Left colon (tissue), 2 donors: Measurements from ENCODE around the gene INSC. TPM values are rescaled to one million over a fixed set of nuclear protein-coding genes. Genes with fewer than 3 reads are reported as not detected.
"Not testable (repeated sequence)": the region's sequence is repeated elsewhere in the genome, so short reads cannot be mapped to it uniquely, and the experiment has no call there.

Source experiments
- ATAC-seq: fragments of 200-7000 bp; cut with Tn5 transposase; one replicate; pipeline ENCODE4 v1.9.1; 2020; ENCODE audit warnings: mild to moderate bottlenecking, moderate library complexity
- DNase-seq, 2 donors: peaks; one replicate each; pipeline ENCODE4 v3.0.0-alpha.2; 2020
- intact Hi-C, 2 donors: fragments of 100-400 bp; cut with DNase I in 1 of 2; cut with micrococcal nuclease in 1 of 2; formaldehyde crosslinking; loops; one replicate each; pipeline versions ENCODE4 v1.11.2 to v1.14.0; 2022; cut with DNase I, micrococcal nuclease
- long read RNA-seq: library from polyadenylated mRNA; unstranded; transcript quantifications from one replicate; pipeline ENCODE4 v2.0.0, GENCODE V29; 2021
- total RNA-seq, 2 donors: library from RNA; stranded (reverse); fragmentation: NEBNext Ultra II Directional; extraction: Animal tissue kit (Norgen Biotek cat#: 25700); gene quantifications; one replicate each; pipeline ENCODE4 v1.2.1, GENCODE V29; 2021
- donor health status: DM: no; HTN: no; CAD: no.
- donor health status: DM: yes; HTN: yes; CAD: no.

The INSC gene, protein sequence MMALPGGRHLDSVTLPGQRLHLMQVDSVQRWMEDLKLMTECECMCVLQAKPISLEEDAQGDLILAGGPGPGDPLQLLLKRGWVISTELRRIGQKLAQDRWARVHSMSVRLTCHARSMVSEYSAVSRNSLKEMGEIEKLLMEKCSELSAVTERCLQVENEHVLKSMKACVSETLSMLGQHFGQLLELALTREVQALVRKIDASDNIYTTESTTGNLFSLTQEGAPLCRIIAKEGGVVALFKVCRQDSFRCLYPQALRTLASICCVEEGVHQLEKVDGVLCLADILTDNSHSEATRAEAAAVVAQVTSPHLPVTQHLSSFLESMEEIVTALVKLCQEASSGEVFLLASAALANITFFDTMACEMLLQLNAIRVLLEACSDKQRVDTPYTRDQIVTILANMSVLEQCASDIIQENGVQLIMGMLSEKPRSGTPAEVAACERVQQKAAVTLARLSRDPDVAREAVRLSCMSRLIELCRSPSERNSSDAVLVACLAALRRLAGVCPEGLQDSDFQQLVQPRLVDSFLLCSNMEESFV
- 1 to 10 TPM; 2.2 to 2.6 TPM for total RNA-seq
- long read RNA-seq, partial matches to known transcripts = 0 of 1 reads
- long read RNA-seq, other reads (novel, unspliced or antisense) = 1 of 1 reads

DNA sequence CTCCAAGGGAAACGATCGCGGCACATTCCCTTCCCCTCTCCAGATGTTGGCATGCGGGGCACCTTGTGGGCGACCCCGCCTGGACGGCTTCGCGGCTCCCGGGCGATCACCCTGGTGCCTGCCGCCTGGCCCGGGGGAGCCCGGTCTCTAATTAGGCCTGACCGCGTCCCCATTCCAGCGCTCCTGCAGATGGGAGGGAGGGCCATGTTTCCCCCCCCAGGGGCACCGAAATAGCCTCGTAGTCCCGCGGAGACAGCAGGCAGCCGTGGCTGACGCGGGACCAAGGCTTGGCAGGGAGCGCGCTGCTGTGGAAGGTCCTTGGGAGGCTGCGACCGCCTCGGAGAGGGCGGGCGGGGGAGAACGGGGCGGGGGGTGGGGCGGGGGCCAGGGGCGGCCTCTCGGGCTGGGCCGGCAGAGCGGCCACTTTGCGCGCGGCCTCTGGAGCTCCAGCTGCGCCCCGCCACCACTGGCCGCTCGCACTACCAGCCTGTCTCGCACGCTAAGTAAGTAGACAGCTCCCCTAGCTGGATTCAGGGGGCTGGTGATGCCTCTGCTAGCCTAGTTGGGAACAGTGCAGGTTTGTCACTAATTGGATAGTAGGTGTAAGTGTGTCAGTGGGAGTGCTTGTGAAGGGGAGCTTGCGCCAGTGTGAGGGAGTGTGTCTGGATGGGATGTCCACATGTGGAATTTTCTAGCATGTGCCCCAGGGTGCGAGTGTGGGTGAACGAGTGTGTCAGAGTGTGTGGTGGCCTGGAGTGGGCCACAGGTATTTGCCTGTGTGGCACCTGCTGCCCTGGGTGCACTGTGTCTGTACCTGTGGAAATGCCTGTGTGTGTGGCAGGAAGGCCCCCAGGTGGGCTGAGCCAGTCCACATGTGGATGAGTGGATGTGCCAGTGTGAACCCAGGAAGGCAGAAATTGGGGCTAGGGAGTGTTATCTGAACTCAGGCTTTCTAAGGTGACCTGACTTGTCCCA, at the start of gene INSC:
Gene INSC (plus strand): TSS at position 423 of the 975 bp plus-strand sequence. CDS start 34,252 bp downstream, outside the sequence.
- DNase-seq = peak in 1 of 2 donors; percentile 17
- peak; percentile 16 for ATAC-seq
- intact Hi-C loops = no loop called here

DNA sequence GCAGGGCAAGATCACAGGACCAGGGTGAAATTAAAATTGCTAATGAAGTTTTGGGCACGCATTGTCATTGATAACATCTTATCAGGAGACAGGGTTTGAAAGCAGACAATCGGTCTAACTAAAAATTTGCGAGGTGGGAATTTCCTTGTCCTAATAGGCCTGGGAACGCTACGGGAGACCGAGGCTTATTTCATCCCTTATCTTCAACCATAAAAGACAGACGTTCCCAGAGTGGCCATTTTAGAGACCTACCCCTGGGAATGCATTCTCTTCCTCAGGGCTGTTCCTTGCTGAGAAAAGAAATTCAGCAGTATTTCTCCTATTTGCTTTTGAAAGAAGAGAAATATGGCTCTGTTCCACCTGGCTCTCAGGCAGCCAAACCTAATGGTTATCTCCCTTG, 45.0 kb upstream of the INSC start:
- DNase-seq, ATAC-seq: not testable (repeated sequence)
- intact Hi-C loops = loop anchor here (5.0 to 10.0 kb wide), 2 partner anchors 162 to 165 kb away; no protein-coding TSS in a partner anchor

GRCh38 chr11:15071556-15072255, 43.0 kb upstream of the INSC start:
- intact Hi-C loops = loop anchor here (5.0 to 10.0 kb wide), 2 partner anchors 164 to 167 kb away; no protein-coding TSS in a partner anchor
- DNase-seq = no peak
- ATAC-seq = no peak

DNA sequence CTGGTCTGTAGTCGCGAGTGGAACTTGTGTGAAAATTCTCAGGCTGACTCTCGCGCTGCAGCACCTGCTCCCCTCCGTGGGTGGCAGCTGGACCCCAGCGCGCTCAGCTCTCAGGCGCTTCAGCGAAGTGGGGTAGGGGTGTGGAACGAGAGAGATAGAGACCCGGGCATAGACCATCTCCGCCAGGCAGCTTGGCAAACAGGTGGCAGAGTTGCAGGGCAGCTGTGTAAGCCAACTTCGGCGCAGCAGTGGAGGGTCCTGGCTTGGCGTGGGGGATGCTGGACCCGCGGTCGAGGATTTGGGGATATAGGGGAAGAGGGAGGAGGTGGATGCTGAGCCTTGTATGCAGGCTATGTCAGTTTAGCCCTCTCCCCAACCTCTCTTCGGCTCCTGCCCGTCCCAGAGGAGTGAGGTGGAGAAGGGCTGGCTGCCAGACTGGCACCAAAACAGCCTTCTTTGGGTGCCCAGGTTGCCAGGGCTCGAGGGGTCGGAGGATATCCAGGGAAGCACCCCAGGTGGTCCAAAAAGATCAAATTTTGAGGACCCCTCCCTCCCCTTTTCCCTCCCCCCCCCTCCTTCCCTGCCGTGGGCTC, 42.1 kb upstream of the INSC start:
- intact Hi-C loops = loop anchor here (5.0 to 10.0 kb wide), 2 partner anchors 165 to 168 kb away; no protein-coding TSS in a partner anchor

GRCh38 chr11:15073361-15074205, 41.1 kb upstream of the INSC start, which contains the start of gene CALCB:
TSS of gene CALCB (plus strand) at chr11:15073593. CDS start at chr11:15074719, 1,126 bp downstream.
- intact Hi-C loops = loop anchor here (5.0 to 10.0 kb wide), 2 partner anchors 166 to 169 kb away; no protein-coding TSS in a partner anchor
- DNase-seq (peak in 1 of 2 donors; percentile 12), ATAC-seq (peak; percentile 32)

More for the DNA sequence above, 42.1 kb upstream of the INSC start:
- no peak for DNase-seq
- ATAC-seq = no peak

DNA sequence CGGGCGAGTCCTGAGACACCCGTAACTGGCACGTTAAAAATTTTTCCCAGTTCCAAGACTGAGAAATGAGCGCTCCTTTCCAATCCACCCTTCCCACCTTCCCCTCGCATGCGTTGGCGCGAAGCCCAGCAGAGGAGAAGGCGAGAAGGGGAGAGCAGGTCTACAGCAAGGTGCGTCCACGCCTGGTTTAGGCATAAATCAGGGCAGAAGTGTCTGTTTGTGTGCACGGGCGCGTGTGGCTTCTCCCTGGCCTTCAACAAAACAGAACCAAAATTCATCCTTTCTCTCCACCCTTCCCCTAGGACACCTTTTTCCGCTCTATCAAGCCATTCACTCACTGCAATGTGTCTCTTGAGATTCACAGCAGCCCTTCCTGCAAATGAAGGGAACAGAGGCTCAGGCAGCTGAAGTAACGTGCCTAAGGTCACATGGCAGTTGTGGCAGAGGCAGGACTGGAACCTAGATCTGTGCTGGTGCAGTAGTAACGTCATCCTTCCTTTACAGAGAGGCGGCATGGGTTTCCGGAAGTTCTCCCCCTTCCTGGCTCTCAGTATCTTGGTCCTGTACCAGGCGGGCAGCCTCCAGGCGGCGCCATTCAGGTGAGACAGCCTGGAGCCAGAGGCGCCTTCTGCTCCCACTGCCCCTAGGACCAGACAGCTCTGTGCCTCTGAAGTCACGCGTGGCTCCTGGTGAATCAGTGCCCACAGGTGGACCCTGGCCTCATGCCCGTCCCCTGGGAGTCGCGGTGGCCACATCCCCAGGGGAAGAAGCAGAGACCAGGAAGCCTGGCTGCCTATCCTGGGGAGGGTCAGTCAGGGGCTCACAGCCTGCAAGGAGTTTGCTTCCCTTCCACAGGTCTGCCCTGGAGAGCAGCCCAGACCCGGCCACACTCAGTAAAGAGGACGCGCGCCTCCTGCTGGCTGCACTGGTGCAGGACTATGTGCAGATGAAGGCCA, 40.2 kb upstream of the INSC start:
- intact Hi-C loops = loop anchor here (5.0 to 10.0 kb wide), 2 partner anchors 167 to 170 kb away; no protein-coding TSS in a partner anchor
- ATAC-seq (peak; percentile 94), DNase-seq (peak; percentile 73 to 95)

GRCh38 chr11:15075162-15075526, 39.6 kb upstream of the INSC start:
- ATAC-seq = no peak
- no peak for DNase-seq
- intact Hi-C loops = loop anchor here in 1 of 2 donors (10.0 kb wide), 1 partner anchor 170 kb away; no protein-coding TSS in a partner anchor

DNA sequence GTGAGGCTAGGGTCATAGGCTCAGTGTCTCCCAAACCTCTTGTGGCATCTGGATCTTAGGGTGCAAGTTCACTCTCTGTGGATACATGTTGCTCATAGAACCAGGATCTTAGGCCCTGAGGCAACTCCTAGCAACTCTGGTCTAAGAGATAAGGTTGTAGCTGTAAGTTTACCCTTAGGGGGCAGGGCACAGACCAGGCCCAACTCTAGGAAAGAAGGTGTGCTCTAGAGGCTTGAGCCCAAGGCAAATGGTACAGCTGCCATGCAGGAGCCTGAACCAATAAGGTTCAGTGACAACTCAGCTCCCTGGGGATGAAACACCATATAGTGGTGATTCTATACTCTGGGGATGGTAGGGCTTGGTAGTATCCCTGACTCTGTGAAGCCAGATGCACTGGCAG, 23.5 kb upstream of the INSC start:
- DNase-seq (no peak), ATAC-seq (no peak)
- intact Hi-C loops = no loop called here

DNA sequence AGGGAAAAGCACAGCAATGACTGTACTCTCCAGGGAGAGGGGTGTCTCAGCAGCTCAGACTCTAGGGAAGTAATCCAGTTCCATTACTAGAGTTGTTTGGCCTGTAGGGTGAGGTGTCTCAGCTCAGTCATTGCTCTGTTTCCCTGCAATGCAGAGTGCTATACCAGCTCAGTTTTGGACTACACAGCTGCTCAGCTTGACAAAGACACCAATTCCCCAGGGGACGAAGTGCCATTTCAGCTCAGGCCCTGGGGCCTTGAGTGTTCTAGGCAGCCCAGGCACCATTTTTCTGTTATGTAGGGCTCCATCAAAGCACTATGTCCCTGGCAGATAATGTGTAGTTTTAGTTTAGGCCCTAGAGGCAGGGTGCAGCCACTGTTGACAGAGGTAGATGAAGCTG, 23.1 kb upstream of the INSC start:
- intact Hi-C loops = no loop called here
- ATAC-seq (no peak), DNase-seq (no peak)

- intact Hi-C loops = no loop called here
- DNase-seq (no peak), ATAC-seq (no peak)
These were observed 21.3 kb upstream of the INSC start for GRCh38 chr11:15093432-15093831.

- ATAC-seq (no peak), DNase-seq (no peak)
- intact Hi-C loops = no loop called here
These were observed 18.9 kb upstream of the INSC start for GRCh38 chr11:15095736-15096228.

DNA sequence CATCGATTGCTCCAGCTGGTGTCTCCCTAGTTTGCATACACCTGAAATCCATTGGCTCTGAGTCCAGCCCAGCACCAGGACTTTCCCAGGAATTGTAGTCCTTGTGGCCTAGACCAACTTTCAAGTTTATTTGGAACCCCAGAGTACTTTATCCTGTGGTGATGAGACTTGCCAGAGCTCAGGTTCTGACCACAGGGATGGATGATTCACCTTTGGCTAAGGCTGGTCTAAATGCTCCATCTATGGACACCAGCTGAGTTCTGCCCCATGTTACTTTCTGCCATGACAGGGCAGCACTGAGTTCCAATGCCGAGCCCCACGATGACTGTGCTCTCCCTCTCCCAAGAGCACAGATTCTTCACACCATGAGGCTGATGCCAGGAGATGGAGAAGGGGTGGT, 17.3 kb upstream of the INSC start:
- DNase-seq (no peak), ATAC-seq (no peak)
- intact Hi-C loops = no loop called here

DNA sequence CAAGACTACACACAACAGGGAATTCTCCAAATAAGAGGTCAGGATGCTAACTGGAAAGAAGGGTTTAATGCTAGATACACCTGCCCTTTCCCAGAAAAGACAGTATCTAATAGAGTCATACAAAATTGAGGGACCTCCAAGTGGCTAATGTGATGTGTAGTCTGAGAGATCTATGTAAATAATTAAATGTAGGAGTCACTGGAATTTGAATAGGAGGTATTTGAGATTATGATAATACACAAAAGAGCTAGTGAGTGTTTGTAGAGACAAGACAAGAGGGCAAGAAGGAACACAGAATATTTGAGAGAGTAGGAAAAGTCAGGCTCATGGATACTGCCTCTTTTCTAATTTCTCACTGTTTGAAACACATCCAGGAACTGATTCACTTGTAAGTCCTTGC, 15.5 kb upstream of the INSC start:
- intact Hi-C loops = no loop called here
- DNase-seq (no peak), ATAC-seq (no peak)

- ATAC-seq (peak; percentile 83), DNase-seq (peak; percentile 40 to 69)
- intact Hi-C loops = loop anchor here (2.0 to 5.0 kb wide), 2 partner anchors 106 to 108 kb away; no protein-coding TSS in a partner anchor
These were observed 13.5 kb upstream of the INSC start for GRCh38 chr11:15101072-15101709.

DNA sequence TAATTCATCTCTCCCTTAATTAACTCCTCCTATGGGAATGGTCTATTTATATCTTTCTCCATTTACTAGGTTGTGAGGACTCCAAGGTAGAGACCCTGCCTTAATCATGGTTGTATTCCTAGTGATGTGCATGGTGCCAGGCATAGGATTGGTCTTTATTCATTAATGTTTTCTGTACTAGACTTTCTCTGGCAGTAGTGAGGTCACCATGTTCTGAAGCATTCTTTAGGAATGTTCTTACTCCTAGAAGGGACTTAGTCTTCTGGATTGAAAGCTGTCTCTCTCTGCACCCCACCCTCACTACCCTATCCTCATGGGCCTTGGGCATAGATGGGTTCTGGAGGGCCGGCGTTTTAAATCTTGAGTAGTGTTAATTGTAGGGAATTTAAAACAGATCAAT, 10.6 kb upstream of the INSC start:
- DNase-seq (no peak), ATAC-seq (no peak)
- intact Hi-C loops = loop anchor here in 1 of 2 donors (5.0 kb wide), 1 partner anchor 103 kb away; no protein-coding TSS in a partner anchor
